ENCODE measurements around the gene RND3.

The RND3 gene, protein sequence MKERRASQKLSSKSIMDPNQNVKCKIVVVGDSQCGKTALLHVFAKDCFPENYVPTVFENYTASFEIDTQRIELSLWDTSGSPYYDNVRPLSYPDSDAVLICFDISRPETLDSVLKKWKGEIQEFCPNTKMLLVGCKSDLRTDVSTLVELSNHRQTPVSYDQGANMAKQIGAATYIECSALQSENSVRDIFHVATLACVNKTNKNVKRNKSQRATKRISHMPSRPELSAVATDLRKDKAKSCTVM

DNA sequence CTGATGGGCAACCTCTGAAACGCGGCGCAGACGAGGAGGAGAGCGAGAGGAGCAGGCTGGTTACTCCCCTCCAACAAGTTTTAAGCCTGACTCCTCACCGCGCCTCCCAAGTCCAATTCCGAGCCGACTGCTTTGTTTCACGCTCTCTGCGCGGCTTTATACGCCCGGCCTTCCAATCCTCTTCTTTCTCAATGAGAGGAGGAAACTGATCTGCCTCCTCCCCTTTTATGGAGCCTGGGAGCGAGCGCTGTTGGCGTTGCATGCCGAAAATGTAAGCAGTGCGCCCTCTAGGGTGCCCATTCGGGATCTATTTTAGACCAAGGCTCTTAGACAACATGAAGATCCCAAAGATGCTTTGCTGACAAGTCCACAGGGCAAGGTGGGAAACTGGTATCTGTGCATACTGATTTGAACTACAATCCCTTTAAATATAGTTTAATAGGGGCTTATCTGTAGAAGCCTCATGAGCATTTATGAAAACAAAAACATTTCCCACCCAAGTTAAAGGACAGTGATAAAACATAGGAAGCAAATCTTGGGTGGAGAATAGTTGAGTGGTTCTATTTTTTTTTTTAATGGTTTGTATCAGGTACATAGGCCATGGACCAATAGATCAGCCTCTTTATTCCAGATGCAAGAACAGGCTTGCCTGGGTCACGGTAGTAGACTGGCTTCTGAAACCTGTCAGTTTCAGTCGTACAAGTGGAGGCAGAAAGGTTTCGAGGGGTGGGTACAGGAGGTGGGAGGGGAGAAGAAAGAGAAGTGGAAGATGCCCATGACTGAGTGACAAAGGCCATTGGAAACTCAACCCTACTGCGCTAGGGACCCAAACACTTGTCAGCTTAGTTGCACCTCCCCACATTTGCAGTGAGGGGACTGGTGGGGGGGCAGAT, at the start of gene RND3:
TSS of gene RND3 (minus strand) at position 131 of the 893 bp plus-strand sequence. CDS start 250 bp downstream, outside the sequence.
- peak; percentile 95 for DNase-seq (ENCODE audit: low spot score)

DNA sequence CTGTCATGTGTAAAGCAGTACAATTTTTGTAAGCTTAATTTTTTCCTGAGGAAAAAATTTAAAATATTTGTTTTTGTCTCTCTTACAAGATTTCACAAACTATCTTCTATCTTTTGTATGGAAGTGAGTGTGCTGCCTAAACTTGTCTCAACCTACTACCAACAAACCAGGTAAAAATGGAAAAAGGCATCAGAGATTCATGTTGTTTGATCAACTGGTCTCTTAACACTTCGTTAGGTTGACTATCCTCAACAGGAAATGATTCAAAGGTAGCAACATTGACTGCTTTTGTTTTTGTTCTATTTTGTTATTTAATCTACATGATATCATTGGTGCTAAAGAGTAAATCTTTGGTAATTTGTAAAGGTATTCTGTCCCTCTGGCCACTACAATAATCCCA, 47.7 kb upstream of the RND3 start:
- DNase-seq (ENCODE audit: low spot score) = no peak

DNA sequence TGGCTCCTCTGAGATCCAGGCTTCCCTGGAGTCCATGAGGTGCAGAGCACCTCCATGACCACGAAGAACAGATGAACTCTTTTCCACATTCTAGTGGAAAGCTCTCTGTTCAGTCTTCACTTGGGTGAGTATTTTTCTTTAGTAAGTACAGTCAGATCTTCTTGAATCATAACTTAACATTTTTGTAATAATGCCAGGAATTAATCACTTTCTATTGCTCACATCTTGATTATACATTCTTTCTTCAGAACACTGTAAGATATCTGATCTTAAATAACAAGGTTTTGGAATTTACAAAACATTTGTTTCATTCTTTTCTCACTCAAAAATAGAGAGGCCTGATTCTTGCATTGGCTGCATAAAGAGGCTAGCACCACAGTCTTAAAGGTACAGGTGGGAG, 45.4 kb upstream of the RND3 start:
- DNase-seq (ENCODE audit: low spot score) = peak; percentile 56

DNA sequence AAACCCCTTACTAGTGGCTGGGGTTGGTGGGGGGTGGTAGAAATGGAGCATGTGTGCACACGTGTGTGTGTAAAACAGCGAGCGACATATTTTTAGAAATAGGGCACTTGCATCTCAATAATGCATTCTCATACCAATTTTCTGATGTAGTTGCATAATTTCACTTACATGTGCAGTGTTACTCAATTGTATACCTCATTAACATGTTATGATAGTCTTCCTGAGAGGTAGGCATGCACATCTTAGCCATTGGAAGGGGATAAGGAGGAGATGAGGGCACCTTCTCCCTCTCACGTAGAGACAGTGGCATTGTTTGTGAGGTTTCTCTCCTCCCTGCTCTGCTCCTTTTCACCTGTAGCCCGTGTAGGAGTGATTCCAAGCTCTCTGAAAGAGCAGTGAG, 44.6 kb upstream of the RND3 start:
- no peak for DNase-seq (ENCODE audit: low spot score)

DNA sequence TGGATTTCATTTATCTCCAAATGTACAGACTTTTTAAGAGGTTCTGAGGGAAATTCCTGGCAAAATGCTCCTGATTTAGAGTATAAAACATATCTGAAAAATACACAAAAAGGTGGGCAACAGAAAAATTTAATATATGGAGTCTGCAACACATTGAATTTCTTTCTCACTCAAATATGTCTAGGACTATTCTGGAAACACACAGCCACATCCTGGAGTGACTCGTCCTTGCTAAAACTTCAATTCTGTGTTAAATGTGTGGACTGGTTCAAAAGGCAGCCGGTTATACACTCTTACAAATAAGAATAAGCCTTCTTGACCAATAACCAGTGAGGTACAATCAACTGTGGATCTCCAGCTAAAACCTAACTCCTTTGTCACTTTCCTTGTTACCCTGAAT, 44.1 kb upstream of the RND3 start:
- DNase-seq (ENCODE audit: low spot score) = no peak

DNA sequence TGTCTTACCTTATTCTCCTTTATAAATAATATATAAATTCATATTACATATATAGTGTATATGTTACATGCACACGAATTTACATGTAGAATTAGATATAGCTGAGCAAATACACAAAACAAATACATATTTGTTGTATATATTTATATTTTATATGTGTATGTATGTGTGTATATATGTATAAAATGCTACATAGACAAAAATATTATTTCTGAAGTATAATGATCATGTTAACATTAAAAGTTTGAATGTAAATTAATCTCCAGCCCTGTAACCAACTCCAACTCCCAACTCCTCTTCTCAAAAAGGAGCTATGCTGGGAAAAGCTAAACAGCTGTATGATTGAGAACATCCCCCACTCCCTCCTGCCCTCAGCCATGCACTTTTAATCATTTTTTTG, 42.7 kb upstream of the RND3 start:
- no peak for DNase-seq (ENCODE audit: low spot score)

DNA sequence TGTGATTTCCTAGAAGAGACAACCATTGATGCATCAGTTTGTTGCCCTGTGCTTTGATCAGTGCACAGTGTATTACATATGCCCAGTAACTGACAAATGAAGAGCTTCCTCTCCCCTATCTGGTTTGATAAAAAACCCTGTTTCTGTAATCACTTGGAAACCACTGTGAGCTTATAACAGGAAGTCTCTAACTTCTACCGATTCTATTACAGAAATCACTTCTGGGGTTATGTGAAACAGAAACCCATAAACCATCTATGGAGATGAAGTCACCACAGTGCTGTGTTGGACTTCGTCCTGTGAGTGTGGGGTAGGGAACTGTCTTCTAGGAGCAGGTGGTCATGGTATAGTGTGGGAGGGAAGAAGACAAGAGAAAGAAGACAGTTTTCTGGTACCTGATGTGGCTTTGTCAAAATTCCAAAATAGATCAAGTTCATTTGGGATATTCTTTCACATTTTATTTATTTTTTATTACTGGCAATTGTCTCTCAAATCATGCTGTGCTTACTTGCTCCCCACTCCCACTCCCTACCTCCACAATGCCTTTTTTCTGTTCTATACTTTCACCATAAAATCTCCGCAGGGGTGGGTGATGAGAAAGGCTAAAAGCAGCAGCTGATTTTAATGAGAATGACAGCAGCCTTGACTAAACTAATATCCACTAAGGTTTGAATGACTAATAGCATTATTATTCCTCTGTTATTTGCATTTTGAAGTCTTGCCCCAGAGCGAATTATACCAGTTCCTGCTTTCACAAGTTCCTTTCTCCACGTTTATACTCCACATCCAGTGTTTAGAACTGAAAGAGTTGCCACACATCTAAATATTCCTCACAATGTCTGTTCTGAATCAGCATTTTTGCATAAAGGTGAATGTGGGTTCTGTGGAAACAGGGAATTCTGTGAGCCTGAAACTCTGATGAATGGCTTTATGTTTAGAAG, 41.7 kb upstream of the RND3 start:
- DNase-seq (ENCODE audit: low spot score) = peak; percentile 74

DNA sequence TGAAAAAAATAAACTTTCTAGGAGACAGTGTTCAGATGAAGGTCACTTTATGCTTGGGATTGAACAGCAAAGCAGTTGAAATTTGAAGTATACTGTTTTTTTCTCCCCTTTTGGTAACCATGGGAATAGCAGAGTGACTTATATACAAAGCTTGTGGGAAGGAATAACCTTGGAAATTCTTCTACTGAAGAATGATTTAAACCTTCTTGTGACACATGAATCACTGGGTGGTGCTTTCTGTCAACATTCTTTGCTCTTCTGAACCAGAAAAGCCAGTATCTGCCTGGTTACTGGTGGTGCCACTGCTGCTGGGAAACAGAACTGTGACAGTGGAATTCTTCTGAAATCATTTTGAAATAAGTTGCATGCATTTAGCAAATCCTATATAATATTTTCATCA, 39.4 kb upstream of the RND3 start:
- DNase-seq (ENCODE audit: low spot score) = peak; percentile 79

DNA sequence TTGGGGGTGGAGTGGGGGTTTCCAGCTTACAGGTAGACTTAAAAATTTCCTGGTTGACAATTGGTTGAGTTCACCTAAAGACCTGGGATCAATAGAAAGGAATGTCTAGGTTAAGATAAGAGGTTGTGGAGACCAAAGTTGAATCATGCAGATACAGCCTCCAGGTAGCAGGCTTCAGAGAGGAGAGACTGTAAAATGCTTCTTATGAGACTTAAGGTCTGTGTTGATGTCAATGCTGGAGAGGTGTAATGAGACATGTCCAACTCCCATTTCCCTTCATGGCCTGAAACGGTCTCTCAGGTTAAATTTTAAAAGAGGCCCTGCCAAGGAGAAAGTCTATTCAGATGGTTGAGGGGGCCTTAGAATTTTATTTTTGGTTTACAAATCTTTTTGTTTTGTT, 38.5 kb upstream of the RND3 start:
- DNase-seq (ENCODE audit: low spot score) = no peak

DNA sequence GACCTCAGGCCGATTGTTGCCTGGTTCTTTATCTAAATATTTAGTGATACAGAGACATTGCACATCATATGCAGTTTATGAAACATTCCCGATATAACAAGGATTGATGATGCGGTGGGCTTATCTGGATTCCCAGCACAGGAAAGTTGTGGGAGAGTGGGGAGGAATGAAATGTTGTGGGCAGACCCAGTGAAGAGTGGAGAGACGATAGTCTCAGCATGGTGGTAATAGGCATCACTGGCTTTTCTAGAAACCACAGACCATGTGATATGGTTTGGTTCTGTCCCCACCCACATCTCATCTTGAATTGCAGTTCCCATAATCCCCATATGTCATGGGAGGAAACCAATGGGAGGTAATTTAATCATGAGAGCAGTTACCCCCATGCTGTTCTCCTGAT, 34.8 kb upstream of the RND3 start:
- no peak for DNase-seq (ENCODE audit: low spot score)

DNA sequence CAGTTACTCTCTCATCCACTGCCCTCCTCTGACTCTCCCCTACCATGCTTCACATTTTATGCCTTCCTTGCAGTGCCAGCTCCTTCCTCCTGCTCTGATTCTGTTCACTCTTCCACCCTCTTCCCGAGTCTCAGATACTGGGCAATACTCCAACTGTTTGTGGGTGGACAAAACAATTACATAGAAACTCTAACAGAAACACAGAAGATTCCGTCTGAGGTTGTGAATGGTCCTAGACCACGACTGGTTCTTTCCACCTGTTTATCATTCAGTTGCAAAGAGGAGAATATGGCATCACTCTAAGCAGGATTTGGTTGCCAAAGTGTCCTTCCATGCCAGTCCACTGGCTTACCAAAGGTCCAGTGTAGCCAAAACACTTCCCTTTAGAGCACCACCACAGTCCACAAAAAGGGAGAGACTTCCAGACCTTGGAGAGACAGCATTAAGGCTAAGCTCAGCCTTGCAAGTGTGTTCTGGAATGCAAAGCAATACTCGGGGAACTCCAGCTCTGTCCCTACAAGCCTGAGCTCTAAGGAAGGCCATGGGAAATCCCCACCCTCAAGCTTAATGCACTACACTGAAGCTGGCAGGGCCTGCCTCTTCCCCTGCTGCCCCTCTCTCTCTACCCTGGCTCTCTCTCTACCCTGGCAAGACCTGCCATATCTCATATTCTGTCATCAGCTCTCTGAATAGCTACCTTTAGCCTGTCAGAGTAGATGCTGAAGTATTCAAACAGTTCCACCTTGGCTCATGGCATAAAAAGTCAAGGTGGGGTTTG, 33.6 kb upstream of the RND3 start:
- peak; percentile 59 for DNase-seq (ENCODE audit: low spot score)

DNA sequence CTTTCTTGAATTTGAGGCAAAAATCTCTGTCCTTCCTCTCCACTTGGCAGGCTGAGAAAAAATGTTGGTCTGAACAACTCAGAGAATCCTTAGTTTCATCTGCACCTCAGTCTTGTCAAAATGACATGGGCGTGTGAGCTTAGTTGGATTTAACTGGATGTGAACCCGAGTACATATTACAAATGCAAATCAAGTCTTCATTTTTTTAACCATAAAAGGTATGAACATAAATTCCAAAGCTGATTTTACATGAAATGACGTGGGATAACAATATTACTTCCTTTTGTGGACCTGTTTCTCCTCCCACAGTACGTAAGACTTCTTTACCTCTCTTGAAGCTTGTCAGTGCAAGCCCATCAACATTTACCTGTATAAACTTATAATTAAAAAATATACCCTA, 32.6 kb upstream of the RND3 start:
- DNase-seq (ENCODE audit: low spot score) = no peak

DNA sequence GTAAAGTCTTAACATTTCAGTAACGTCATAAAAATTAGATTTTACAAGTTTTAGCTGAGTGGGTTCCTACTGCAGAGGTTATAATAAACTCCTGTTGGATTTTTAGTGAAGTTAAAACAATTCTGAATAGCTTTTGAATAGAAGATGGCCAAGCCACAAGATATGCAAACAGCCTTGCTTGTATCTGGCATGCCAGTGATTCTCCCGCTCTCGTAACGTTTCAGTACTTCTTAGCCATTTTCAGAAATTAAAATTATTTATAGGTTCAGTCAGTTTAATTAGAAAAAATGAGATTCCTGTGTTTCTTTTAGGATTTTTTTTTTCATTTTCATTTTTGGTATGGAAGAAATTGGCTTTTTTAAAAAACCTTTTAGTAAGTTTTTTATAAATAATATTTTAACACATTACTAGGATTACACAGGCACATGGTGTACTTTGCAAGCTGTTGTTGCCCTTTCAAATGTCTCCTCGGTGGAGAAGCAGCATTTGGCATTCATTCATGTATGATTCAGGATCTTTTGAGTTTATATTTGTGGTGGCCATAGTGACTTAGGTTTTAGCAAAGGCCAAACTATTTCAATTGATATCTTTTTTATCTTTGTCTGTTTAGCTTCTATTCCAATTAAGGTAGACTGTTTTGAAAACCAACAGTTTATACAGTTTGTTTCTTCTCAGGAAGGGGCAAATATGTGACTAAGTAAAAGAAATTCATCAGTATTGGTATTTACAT, 30.6 kb upstream of the RND3 start:
- peak; percentile 66 for DNase-seq (ENCODE audit: low spot score)

DNA sequence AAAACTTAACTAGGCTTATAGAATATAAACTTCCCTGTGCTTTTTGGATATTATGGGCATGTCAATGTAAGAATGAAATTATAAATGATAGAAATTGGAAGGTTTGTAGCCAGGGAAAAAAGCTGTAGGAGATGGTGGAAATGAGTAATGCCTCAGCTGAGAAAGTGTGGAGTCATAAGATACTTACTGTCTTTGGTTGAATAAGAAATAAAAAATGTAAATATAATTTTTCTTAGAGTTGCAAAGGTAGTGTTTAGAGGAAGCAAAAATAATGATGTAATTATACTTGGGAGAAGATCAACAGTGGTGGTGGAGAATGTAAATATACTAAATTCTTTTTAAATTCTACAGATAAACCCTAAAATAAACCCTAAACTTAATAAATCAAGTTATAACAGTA, 26.2 kb upstream of the RND3 start:
- DNase-seq (ENCODE audit: low spot score) = peak; percentile 33

DNA sequence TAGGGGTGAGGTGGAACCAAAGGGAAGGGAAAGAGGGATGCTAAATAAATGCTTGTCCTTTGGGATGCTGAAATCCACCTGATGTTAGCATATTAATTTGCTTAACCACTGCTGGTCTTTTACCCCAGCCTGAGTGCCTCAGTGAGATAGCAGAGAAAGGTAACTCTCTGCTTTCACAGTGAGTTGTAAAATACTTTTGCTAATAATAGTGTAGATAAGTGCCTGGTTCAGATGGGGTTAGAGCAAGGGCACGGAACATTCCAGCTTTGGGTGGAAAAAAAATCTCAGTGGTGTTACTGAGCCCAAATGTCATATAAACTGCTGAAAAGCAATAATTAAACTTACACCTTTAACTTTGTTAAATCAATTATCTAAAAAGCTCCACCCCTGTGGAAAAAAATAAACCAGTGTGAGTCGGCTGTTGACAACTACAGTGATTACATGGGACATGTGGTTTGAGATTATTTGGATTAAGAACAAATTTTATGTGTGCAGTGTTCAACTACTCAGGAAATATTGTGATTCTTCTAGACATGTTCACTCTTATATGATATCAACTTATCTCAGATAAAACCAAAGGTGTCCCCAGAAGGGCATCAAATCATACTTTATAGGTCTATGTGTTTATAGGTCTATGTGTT, 21.1 kb upstream of the RND3 start:
- no peak for DNase-seq (ENCODE audit: low spot score)

DNA sequence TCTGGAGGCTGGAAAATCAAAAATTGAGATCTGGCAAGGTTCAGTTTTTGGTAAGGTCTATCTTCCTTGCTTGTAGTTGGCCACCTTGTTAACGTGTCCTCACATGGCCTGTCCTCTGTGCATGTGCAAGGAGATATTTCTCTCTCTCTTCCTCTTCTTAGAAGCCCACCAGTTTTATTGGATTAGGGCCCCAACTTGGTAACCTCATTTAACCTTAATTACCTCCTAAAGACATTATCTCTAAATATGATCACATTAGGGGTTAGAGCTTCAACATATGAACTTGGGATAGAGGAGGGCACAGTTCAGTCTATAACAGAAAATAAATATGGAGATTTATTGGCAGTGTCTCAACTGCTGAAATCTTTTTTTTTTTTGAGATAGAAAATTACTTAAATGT, 19.6 kb upstream of the RND3 start:
- DNase-seq (ENCODE audit: low spot score) = no peak

DNA sequence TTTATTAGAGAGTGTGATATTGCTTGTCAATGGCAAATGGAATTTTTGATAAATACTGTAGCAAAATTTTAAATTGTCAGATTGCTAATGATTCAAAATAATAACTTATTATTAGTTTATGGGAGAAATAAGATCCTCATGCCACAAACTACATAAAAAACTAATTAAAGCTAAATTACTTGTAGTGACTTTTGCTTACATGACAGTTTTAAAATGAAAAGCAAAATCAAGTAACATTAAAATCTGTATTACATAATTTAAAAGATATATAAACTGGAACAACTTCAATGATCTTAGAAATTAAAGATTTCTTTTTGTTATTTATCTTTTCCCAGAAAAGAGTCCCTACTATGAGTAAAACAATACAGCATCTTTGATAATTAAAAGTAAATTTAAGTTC, 17.7 kb upstream of the RND3 start:
- no peak for DNase-seq (ENCODE audit: low spot score)

DNA sequence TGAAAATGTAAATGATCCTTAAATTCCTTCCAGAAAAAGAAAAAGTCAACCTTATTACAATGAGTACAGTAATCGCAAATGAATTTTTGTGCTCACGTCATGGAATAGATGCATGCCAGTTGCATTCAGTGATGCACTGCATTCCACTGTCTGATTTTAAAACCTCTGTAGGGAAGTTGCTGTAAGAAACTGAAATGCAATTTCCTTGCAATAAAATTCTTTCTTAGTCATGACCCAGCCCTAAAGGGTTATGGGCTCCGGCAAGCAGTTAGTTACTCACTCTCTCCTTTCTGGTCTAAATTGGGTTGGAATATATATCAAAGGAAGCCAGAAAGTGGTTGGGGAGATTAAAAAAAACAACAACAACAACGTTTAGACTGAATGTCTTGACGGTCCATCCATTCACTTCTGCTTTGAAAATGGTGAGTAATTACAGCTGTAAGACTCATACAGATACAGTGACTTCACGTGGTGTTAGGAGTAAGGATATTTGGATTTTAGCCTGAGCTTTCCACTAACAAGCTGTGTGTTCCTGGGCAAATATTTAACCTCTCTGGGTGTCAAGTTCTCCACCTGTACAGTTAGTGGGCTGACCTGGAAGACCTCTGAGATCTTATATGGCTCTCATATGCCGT, 8.6 kb upstream of the RND3 start:
- peak; percentile 87 for DNase-seq (ENCODE audit: low spot score)

DNA sequence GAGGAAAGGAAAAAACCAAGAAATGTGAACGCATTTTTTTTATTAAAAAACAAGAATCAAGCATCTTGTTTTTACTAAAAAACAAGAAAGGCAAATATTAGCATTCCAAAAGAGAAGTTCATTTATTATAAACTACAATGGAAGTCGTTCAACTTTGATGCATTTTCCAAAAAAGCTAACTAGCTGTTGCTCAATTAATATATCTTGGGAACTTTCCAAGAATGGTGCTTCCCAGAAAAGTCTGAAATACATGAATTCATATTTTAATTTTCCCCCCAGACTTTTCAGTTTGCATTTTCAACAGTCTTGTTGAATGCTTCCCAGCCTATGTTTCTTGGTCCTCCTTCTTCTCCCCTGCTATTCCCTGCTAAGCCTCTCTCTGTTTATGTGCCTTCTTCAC, 7.5 kb upstream of the RND3 start:
- DNase-seq (ENCODE audit: low spot score) = no peak
